H1 (cell line): ENCODE measurements around the gene ARFGAP3.

Experiments
- BACH1 ChIP-seq: IDR thresholded peaks from 2 replicates; pipeline ENCODE4 v1.6.1; 2012; ENCODE audit warnings: low read length, improper control_type of control experiment
- CEBPB ChIP-seq: IDR thresholded peaks from 2 replicates; pipeline ENCODE4 v1.6.1; 2012; ENCODE audit warnings: low read depth, low read length
- CREB1 ChIP-seq: IDR thresholded peaks from 2 replicates; pipeline ENCODE4 v1.6.1; 2012; ENCODE audit warnings: inconsistent platforms
- POLR2A ChIP-seq, 2 experiments: IDR thresholded peaks; 1 replicate in 1 of 2; 2 replicates in 1 of 2; pipeline ENCODE4 v1.6.1; 2011; ENCODE audit warnings: low read depth in 2 of 2, low read length in 2 of 2, mild to moderate bottlenecking in 2 of 2; ENCODE audit errors: control extremely low read depth in 1 of 2
- POLR2AphosphoS5 ChIP-seq: IDR thresholded peaks from 2 replicates; pipeline ENCODE4 v1.6.1; 2011; ENCODE audit warnings: low read depth, low read length
- RAD21 ChIP-seq, 2 experiments: IDR thresholded peaks in 1 of 2; conservative IDR thresholded peaks in 1 of 2; 2 replicates each; pipeline ENCODE4 v1.6.1; 2011; ENCODE audit warnings: low read depth in 2 of 2, low read length in 2 of 2, improper control_type of control experiment in 1 of 2, inconsistent platforms in 1 of 2, mild to moderate bottlenecking in 1 of 2, moderate library complexity in 1 of 2
- RNF2 ChIP-seq: fragments of 200-900, 300-1000 bp; sonication (generic); IDR thresholded peaks from 2 replicates; pipeline ENCODE4 v1.7.1; 2016; ENCODE audit warnings: borderline replicate concordance, low read depth, mild to moderate bottlenecking, antibody characterized with exemption, low read length; ENCODE audit not compliant: poor library complexity, severe bottlenecking; ENCODE audit errors: missing control alignments
- YY1 ChIP-seq: IDR thresholded peaks from 2 replicates; pipeline ENCODE4 v1.6.1; 2011; ENCODE audit warnings: low read depth, mild to moderate bottlenecking, low read length
- TF ChIP-seq, protein P1 (sequence below): IDR thresholded peaks from 2 replicates; pipeline ENCODE4 v1.6.1; 2012; ENCODE audit warnings: inconsistent platforms
- TF ChIP-seq, protein P2 (sequence below), 3 experiments: IDR thresholded peaks; 1 replicate in 2 of 3; 2 replicates in 1 of 3; pipeline versions ENCODE4 v1.5.1 to v1.6.1; 2011; ENCODE audit warnings: low read length in 3 of 3, mild to moderate bottlenecking in 3 of 3, inconsistent platforms in 2 of 3, low read depth in 1 of 3, moderate library complexity in 1 of 3; ENCODE audit not compliant: insufficient read depth in 1 of 3; ENCODE audit errors: control extremely low read depth in 1 of 3

DNA sequence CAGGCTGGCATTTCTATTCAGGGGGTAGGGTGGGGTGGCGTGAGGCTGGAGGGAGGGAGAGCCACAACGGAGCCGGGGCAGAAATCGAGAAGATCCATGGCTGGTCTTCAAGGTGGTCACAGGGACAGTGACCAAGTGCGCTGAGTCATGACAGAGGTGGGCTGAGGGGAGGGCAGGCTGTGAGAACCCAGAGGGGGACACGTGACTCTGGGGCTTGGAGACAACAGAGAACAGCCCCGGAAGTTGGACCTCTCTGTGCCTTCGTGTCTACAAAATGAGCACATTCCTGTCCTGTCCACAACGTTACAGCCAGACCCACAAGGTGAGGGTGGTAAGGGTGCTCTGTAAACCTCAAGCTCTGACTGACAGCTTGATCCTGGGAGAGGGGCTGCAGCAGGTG, 35.1 kb upstream of the ARFGAP3 start:
- TF ChIP-seq POLR2AphosphoS5 (no peak), CREB1 (no peak), POLR2A (IDR thresholded peaks at IDR 0.05; ENCODE audit: control extremely low read depth in 1 of 2, low read depth in 2 of 2, low read length in 2 of 2) (no peak), YY1 (no peak), RAD21 (IDR thresholded peaks at IDR 0.05 in 1 of 2, conservative IDR thresholded peaks at IDR 0.05 in 1 of 2; ENCODE audit: low read depth in 2 of 2, low read length in 2 of 2) (no peak), BACH1 (no peak), RNF2 (no peak), CEBPB (no peak)
- TF ChIP-seq, protein P1, sequence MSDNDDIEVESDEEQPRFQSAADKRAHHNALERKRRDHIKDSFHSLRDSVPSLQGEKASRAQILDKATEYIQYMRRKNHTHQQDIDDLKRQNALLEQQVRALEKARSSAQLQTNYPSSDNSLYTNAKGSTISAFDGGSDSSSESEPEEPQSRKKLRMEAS, result no peak
- TF ChIP-seq, protein P2, sequence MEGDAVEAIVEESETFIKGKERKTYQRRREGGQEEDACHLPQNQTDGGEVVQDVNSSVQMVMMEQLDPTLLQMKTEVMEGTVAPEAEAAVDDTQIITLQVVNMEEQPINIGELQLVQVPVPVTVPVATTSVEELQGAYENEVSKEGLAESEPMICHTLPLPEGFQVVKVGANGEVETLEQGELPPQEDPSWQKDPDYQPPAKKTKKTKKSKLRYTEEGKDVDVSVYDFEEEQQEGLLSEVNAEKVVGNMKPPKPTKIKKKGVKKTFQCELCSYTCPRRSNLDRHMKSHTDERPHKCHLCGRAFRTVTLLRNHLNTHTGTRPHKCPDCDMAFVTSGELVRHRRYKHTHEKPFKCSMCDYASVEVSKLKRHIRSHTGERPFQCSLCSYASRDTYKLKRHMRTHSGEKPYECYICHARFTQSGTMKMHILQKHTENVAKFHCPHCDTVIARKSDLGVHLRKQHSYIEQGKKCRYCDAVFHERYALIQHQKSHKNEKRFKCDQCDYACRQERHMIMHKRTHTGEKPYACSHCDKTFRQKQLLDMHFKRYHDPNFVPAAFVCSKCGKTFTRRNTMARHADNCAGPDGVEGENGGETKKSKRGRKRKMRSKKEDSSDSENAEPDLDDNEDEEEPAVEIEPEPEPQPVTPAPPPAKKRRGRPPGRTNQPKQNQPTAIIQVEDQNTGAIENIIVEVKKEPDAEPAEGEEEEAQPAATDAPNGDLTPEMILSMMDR (IDR thresholded peaks at IDR 0.05; ENCODE audit: control extremely low read depth in 1 of 3, insufficient read depth in 1 of 3, low read depth in 1 of 3, low read length in 3 of 3), result no peak
